LNCAP (cell line): ENCODE data around the gene OXSR1.

Experiments
- TF ChIP-seq, protein P1 (sequence below): fragments of 450-650 bp; IDR thresholded peaks from 2 replicates; pipeline ENCODE4 v1.5.1; 2017; ENCODE audit warnings: mild to moderate bottlenecking

OXSR1 gene

DNA sequence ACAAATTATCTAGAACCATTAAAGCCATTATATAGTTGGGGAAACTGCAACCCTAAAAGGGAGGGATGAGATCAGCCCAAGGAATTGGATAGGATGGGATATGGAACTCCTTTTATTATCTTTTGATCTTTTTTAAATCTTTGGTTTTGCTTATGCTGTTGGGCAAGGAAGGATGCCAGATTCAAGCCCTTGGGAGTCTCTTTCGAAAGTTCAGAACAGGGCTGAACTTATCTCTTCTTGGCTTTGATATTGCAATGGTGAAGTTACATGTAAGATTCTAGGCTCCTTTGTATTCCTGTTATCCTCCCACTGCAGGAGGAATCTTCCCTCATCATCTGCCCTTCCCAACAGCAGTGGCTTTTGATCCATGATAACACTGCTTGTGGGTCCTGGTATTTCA, 90.3 kb downstream of the OXSR1 start:
- TF ChIP-seq, protein P1, sequence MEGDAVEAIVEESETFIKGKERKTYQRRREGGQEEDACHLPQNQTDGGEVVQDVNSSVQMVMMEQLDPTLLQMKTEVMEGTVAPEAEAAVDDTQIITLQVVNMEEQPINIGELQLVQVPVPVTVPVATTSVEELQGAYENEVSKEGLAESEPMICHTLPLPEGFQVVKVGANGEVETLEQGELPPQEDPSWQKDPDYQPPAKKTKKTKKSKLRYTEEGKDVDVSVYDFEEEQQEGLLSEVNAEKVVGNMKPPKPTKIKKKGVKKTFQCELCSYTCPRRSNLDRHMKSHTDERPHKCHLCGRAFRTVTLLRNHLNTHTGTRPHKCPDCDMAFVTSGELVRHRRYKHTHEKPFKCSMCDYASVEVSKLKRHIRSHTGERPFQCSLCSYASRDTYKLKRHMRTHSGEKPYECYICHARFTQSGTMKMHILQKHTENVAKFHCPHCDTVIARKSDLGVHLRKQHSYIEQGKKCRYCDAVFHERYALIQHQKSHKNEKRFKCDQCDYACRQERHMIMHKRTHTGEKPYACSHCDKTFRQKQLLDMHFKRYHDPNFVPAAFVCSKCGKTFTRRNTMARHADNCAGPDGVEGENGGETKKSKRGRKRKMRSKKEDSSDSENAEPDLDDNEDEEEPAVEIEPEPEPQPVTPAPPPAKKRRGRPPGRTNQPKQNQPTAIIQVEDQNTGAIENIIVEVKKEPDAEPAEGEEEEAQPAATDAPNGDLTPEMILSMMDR = no peak

DNA sequence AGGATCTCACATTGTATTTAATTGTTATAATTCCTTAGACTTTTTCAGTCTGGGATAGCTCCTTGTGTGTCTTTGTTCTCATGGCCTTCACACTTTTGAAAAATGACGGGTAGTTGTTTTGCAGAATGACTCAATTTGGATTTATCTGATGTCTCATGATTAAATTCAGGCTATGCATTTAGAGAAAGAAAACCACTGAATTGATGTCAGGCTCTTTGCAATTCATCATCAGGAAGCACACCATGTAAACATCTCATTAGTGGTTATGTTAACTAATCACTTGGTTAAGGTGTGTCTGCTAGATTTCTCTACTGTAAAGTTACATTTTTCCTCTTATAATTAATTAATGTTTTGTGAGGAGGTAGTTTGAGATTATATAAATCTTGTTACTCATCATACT, 92.2 kb downstream of the OXSR1 start:
- TF ChIP-seq, protein P1 = no peak

DNA sequence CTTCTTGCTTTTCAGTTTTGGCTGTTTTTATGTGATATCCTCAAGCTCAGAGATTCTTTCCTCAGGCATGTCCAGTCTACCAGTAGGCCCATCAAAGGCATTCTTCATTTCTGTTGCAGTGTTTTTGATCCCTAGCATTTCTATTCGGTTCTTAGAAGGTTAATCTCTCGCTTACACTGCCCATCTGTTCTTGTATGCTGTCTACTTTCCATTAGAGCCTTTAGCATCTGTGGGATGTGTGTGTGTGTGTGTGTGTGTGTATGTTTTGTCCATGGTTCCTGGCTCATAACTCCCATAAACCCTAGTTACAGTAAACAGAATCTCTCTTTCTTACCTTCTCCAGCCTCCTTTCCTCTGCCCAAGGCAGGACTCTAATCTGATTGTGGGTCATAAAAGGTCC, 95.1 kb downstream of the OXSR1 start:
- TF ChIP-seq, protein P1 = no peak

DNA sequence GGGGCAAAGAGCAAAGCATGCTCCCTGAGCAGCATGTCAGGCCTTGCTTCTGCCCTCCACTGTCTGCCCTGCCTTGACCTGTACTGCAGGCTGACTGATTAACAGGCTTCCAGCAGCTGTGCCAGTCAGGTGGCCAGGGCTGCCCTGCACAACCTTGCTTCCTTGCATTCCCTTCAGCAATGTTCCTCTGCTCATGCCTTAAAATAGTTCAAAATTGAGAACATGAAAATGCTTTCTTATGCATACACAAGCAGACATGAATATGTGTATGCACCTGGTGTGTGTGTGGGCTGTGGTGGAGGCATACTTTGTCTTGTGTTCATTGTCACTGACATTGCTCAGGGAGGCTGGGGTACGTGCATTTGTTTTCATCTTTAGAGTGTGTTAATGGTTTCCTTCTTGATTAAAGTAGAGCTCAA, 99.0 kb downstream of the OXSR1 start:
- TF ChIP-seq, protein P1 = no peak

DNA sequence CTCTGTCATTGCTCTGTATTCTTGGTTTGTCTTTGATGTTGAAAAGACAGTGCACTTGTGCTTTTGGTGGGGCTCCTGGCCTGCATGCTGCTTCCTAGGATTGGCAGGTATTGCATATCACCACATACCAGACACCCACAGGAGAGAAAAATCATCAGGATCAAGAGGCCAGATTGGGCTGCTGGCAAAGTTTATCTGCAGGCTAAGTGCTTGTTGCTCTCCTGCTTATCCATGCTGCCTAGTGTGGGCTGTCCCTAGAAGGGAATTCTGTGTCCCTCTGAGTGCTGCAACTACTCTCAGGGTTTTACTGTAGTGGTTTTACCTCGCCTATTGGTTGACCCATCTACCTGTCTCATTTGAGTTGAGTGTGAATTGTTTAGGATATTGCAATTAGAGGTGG, 99.4 kb downstream of the OXSR1 start:
- TF ChIP-seq, protein P1 = no peak

DNA sequence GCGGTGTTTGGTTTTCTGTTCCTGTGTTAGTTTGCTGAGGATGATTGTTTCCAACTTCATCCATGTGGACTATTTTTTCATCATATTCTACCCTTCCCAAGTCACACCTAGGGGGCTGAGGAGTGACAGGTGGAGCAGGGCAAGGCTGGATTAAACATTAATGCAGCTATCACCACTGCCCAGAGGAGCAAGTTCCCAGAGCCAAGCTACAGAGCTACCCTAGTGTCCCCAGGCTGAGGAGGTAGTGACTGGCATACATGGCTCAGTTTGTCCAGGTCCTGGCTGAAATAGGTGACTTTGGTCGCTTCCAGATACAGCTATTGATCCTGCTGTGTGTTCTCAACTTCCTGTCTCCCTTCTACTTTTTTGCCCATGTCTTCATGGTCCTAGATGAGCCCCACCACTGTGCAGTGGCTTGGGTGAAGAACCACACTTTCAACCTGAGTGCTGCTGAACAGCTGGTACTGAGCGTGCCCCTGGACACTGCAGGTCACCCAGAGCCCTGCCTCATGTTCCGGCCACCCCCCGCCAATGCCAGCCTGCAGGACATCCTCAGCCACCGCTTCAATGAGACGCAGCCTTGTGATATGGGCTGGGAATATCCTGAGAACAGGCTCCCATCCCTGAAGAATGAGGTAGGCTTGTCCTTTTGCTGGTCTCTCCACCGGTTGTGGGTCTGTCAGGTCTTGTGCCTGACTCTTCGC, 100.4 kb downstream of the OXSR1 start, which contains the start of gene SLC22A13:
TSS of gene SLC22A13 (plus strand) at position 209 of the 704 bp plus-strand sequence. CDS start at position 258, 49 bp downstream.
- TF ChIP-seq, protein P1 = no peak

DNA sequence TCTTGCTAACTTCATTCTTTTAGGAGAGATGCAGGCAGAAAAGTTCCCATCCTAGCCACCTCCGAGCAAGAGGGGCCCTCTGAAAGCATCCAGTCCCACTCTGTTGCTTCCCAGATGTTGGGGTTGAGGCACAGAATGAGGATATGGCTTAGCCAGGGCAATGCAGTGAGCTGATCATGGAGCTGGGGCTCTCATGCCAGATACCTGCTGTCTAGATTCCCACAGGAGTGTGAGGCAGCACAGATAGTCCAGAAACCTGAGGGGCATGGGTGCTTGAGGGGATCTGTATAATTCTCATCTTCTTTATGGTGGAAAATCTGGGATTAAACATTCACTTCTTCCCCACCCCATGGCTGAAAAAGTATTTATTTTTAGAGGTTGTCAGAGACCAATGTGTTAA, 101.5 kb downstream of the OXSR1 start:
- TF ChIP-seq, protein P1 = no peak

DNA sequence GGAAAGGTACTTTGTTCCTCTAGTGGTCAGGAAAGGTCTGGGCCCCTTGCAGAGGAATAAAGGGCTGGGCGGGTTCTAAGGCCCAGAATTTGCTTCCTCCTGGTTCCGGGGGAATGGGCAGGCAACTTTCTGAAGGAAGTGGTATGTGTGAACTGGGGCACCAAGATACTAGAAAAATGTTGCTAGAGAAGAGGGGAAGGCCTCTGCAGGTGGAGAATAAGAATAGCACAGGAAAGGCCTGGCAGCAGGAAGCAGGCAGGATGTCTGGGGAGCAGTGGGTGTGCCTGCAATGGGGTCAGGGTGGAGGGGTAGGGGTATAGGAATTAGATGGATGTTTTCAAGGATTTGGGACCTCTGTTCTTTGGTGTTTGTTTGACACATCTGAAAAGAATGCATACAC, 102.3 kb downstream of the OXSR1 start:
- TF ChIP-seq, protein P1 = no peak
